Sciatic nerve (tissue), 2 donors: Measurements from ENCODE around the gene LMO7. TPM values are rescaled to one million over a fixed set of nuclear protein-coding genes. Genes with fewer than 3 reads are reported as not detected.

Source experiments
- ATAC-seq: fragments of 200-7000 bp; cut with Tn5 transposase; one replicate; pipeline ENCODE4 v1.9.1; 2020; ENCODE audit warnings: mild to moderate bottlenecking, moderate library complexity
- DNase-seq: peaks from one replicate; pipeline ENCODE4 v3.0.0-alpha.2; 2020; ENCODE audit warnings: low spot score
- intact Hi-C: fragments of 100-400 bp; cut with DNase I; formaldehyde crosslinking; loops from one replicate; pipeline ENCODE4 v1.14.2; 2022
- total RNA-seq: library from RNA; stranded (reverse); fragmentation: NEBNext Ultra II Directional; extraction: Animal tissue kit (Norgen Biotek cat#: 25700); gene quantifications from one replicate; pipeline ENCODE4 v1.2.1, GENCODE V29; 2021
- donor health status: DM: no; HTN: no; CAD: no.
- donor health status: DM: no; HTN: no; CAD: no.

LMO7 gene
- total RNA-seq, 1 donor from 2014 or later = 249 TPM

DNA sequence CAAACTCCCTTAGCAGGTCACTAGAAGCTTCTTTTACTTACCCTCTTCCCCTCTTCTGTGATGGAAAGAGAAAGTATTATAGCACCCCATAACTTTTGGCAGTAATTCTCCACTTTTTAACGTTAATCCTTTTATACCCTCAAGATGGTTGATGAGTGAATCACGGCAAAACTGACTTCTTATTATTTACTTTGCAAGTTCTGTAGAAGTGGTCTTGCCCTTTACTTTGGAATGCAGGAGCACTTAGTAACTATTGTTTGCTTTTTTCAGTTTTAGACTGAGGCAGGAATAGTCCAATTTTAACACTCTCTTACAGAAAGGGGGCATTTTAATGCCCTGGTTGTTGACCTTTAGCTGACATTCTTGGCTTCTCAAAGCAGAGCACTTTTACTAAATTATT lies 260.1 kb downstream of the LMO7 start:
- ATAC-seq (no peak), DNase-seq (no peak)
- intact Hi-C loops = no loop called here

DNA sequence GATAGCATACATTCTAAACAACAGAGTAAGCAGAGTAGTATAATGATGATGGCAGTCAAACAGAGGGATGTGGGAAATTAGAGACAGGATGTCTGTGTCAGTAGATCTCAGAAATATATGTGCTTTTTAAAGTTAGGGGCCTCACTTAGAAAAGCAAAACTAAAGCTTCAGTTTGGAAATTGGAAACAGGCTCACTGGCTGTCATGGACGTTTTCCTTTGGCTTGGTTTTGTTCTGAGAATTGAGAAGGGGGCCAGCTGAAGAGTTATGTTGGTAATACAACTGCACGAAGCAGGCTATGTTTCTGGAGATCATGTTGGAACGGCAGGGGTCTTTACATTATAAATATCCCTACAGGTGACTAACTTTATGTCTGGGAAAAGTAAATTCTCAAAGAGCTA lies 261.3 kb downstream of the LMO7 start:
- intact Hi-C loops = no loop called here
- ATAC-seq = no peak

GRCh38 chr13:75901501-75901900 lies 265.4 kb downstream of the LMO7 start:
- intact Hi-C loops = no loop called here
- ATAC-seq (no peak), DNase-seq (no peak)

More for the DNA sequence above, 261.3 kb downstream of the LMO7 start:
- DNase-seq = no peak

DNA sequence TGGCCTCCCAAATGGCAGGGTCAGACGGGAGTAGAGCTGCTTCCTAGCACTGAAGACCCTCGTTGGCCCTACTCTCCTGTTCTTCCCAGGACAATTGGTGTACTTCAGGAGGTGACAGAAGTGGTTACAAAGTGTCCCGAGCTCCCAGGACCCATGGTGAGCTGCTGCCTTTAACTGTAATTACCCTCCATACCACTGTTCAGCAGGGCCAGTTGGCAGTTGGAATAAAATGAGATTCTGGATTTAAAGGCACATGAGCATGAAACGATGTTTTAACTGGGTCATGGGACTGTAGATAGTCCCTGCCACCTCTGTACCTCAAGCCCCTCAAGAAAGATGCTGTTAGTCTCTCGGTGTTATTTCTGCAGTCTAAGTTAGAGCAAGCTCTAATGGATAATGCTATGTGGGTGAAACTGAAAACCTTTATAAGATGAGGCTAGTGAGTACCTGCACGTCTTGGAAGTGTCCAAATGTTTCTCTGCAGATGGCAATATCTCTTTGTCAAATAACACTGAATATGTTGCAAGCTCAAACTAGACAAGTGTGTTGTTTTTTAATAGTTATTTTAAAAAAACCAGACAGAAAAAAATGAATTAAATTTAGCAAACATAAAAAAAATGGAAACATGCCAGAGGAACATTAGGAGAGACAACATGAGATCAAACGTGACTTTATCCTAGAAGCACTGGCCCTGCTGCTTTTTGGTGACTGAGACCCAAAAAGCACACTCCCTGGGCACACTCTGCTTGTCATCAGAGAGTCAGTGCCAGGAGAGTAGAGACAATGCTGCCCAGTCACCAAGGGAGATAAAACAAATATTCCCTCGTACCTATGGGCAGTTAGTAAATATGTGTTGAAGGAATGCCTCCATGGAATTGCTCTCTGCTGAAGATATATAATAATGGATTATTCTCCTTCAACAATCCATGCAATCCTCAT lies 266.3 kb downstream of the LMO7 start:
- intact Hi-C loops = no loop called here
- DNase-seq (no peak), ATAC-seq (no peak)

DNA sequence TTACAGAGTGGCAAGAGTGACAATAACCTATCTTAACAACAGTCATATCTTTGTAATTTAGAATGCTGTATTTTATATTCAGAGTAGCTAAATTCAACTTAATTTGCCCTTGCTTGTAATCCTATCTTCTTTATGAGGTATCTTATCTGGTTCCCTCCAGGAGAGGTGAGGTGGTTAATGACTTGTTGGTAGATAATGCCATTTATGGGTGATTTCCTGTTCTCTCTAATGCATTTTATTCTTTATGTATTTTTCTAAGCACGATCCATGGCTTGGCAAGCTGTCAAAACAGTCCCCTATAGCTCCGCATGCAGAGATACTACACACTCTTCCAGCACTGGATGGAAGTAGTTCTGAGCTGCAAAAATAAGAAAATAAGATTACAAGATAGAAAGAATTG lies 267.9 kb downstream of the LMO7 start:
- ATAC-seq (no peak), DNase-seq (no peak)
- intact Hi-C loops = no loop called here

- no peak for DNase-seq
- ATAC-seq = no peak
- intact Hi-C loops = loop anchor here (5.0 kb wide), 1 partner anchor 1841 kb away; no protein-coding TSS in a partner anchor
These were observed 270.2 kb downstream of the LMO7 start for GRCh38 chr13:75906315-75906714.

DNA sequence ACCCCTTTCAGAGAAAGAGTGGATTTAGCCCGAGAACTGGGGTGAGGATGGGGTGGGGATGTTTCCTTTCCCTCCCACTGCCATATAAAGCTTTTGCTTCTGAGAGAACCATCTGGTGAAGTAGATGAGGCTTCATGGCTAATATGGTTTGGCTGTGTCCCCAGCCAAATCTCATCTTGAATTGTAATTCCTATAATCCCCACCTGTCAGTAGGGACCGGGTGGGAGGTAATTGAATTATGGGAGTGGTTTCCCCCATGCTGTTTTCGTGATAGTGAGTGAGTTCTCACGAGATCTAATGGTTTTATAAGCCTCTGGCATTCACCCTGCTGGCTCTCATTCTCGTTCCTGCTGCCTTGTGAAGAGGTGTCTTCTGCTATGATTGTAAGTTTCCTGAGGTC lies 270.9 kb downstream of the LMO7 start:
- ATAC-seq (no peak), DNase-seq (no peak)
- intact Hi-C loops = loop anchor here (5.0 kb wide), 1 partner anchor 1840 kb away; no protein-coding TSS in a partner anchor

DNA sequence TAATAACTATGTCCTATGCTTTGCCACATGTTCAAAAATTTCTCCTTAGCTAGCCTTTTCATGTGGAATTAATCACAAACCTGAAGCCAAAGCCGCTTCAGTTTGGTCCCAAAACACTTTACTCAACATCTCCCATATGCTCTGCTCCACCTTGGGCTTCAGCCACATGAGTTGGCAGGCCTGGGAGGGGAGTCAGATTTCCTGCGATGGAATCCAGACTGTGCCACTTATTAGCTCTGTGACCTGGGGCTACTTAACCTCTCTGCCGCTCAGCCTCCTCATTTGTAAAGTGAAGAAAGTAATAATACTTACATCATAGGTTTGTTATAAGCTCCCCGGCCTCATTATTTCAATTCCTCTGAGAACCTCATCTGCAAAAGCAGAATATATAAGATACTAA lies 272.0 kb downstream of the LMO7 start:
- intact Hi-C loops = loop anchor here (5.0 kb wide), 1 partner anchor 1839 kb away; no protein-coding TSS in a partner anchor
- DNase-seq (no peak), ATAC-seq (no peak)

Other genes starting within 250 kb of the LMO7 start
- gene TBC1D4, start 154.2 kb upstream of the LMO7 start, total RNA-seq = 19.6 TPM
- 149 TPM for gene COMMD6, start 98.5 kb upstream of the LMO7 start, total RNA-seq
- 29.5 TPM for gene UCHL3, start 86.5 kb upstream of the LMO7 start, total RNA-seq